HUES48 (cell line): ENCODE data around the gene NHEJ1.

ENCODE experiments used
- H3K27ac ChIP-seq: one replicate; pipeline ENCODE4 v1.7.0; 2013; ENCODE audit warnings: low read depth, low read length, inconsistent platforms
- H3K27me3 ChIP-seq: 2 replicates; pipeline ENCODE4 v1.6.1; 2013; ENCODE audit warnings: mild to moderate bottlenecking, low read length; ENCODE audit not compliant: control insufficient read depth, insufficient read depth
- H3K36me3 ChIP-seq: 2 replicates; pipeline ENCODE4 v1.6.1; 2013; ENCODE audit warnings: low read length; ENCODE audit not compliant: control insufficient read depth, insufficient read depth
- H3K4me1 ChIP-seq: 2 replicates; pipeline ENCODE4 v1.6.1; 2013; ENCODE audit warnings: mild to moderate bottlenecking, low read length; ENCODE audit not compliant: control insufficient read depth, insufficient read depth
- H3K4me3 ChIP-seq: 2 replicates; pipeline ENCODE4 v1.5.1; 2013; ENCODE audit warnings: mild to moderate bottlenecking, low read depth, low read length
- H3K9ac ChIP-seq: 2 replicates; pipeline ENCODE4 v1.6.1; 2013; ENCODE audit warnings: mild to moderate bottlenecking, low read depth, low read length, moderate library complexity
- H3K9me3 ChIP-seq: 2 replicates; pipeline ENCODE4 v1.6.1; 2013; ENCODE audit warnings: low read length; ENCODE audit not compliant: control insufficient read depth, insufficient read depth

Gene NHEJ1

DNA sequence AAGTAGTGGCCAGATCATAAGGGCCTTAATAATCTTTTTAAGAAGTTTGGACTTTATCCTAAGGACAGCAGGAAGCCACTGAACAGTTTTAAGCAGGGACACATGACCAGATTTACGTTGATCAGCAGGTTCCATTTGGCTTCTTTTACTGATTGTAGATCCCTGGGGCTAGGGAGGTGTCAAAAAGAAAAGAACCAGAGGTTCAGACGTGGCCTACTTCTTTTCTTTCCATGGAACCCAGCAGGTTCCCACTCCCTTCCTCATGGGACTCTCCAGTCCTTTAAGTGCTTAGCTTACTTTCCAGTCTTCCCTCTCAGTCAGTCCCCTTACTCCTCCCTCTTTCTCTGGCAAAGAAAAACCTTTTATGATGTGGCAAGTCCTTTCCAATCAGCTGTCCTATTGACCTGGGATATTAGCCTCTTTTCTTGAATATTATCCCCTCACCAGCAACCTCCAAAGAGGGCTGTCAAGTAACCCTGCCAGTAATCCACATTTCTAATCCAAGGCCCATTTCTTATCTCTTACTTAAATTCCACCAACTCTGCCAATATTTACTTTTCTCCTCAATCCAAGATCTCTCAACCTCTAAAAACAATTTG, 33.5 kb downstream of the NHEJ1 start:
- Histone ChIP-seq H3K4me3 (no peak overlapping the region), H3K9ac (no peak overlapping the region), H3K27me3 (no peaks in the 10 kb centered on the region), H3K27ac (no peak overlapping the region), H3K36me3 (no peaks in the 10 kb centered on the region), H3K9me3 (no peaks in the 10 kb centered on the region), H3K4me1 (peaks cover 4% of the 10 kb centered on the region; the same call in 1 of the 2 replicates)

DNA sequence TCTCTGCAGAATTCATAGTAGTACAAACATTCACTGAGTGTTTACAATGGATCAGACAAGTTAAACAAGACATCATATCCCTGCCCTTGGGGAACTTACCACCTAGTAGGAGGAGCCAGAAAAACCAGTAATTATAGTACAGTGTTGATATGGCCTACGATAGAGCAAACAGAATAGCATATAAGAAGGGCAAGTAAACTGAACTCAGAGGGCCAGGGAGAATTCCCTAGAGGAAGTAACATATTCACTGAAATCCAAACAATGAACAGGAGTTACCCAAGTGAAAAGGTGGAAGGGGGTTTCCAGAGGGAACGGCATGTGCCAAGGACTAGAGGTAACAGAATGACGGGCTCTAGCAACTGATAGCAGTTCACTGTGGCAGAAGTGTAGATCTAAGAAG, 34.1 kb downstream of the NHEJ1 start:
- H3K9ac ChIP-seq = no peak overlapping the region
- no peak overlapping the region for H3K4me3 ChIP-seq
- no peaks in the 10 kb centered on the region for H3K36me3 ChIP-seq
- no peak overlapping the region for H3K27ac ChIP-seq
- peaks cover 4% of the 10 kb centered on the region; the same call in 1 of the 2 replicates for H3K4me1 ChIP-seq
- no peaks in the 10 kb centered on the region for H3K9me3 ChIP-seq
- H3K27me3 ChIP-seq = no peaks in the 10 kb centered on the region

DNA sequence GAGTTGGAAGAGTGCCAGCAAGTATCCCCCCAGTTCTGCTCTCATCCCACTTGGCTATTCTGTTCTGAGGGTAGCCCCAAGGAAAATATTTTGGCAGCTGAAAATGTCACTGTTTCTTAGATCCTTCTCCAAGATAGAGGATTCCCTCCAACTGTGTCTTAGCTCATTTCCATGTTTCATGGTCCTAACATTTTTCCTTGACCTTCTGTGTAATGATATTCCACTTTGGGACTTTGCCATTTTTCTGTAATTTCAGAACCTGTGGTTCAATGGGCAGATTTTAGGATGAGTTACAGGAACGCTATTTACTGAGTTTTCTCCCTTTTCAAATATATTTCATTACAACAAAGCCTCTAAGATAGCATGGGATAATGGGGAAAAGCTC, 34.7 kb downstream of the NHEJ1 start:
- Histone ChIP-seq H3K9me3 (no peaks in the 10 kb centered on the region), H3K9ac (no peak overlapping the region), H3K36me3 (no peaks in the 10 kb centered on the region), H3K27ac (no peak overlapping the region), H3K27me3 (no peaks in the 10 kb centered on the region), H3K4me1 (peaks cover 4% of the 10 kb centered on the region; the same call in 1 of the 2 replicates), H3K4me3 (no peak overlapping the region)

DNA sequence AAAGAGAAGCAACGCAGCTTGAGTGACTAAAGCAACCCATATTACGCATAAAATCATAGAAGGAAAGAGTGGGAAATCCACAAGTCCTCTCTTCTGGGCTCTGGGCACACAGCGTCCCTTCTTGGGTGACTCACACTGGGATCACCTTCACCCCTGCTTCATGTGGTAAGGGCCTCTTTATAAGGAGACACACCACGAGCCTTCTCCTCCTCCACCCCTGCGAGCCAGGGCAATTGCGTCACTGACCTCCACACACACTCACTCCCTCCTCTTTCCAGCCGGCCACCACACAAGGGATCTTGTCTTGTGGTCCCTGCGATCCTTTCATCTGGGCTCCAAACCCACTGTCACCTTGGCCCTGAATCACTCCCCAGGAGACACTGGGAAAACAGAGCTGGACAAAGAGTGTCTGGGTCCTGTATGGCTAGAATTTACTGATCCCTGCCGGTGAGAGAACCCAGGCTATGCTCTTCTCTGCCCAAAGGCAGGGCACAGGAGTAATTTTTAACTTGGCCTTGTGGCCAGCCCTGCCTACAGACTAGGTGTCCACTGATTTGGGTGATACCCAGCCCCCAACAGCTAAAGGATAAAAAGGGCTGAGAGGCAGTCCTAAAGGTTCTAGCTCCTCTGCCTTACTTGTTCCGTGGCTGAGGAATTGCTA, 35.3 kb downstream of the NHEJ1 start:
- H3K36me3 ChIP-seq = no peaks in the 10 kb centered on the region
- H3K27ac ChIP-seq = no peak overlapping the region
- no peak overlapping the region for H3K4me3 ChIP-seq
- no peaks in the 10 kb centered on the region for H3K27me3 ChIP-seq
- H3K9ac ChIP-seq = no peak overlapping the region
- H3K9me3 ChIP-seq = no peaks in the 10 kb centered on the region
- H3K4me1 ChIP-seq = peaks cover 4% of the 10 kb centered on the region; the same call in 1 of the 2 replicates

DNA sequence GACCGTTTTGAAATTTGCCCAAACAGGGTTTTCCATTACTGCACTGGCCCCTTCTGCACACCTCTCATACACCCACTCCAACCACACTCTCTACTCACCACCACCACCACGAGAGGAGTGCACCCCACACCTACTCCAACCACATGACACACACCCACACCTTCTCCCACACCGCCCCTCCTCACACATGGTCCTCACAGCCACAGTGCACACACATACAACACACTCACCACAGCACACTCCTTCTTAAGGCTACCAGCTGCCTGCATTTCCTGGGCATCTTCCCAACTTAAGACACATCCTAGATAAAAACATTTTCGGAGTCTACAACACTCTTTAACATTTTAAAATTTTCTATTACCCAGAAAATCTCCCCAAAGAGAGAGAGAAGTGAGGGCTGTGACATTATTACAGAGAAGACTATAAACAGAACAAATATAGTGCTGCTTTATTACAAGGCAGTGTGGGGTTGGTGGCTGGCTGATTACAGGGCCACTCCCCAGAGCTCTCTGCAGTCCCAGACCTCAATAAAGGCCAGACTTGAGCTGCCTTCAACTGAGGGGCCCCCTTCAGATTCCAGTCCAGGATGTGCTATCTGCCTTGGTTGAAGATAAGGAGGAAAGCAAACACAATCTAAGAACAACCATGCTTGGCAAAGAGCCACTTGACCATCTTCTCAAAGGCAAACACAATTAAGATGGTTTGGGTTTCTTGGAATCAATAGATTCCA, 36.1 kb downstream of the NHEJ1 start:
- Histone ChIP-seq H3K9ac (no peak overlapping the region), H3K4me1 (peaks cover 4% of the 10 kb centered on the region; the same call in 1 of the 2 replicates), H3K36me3 (no peaks in the 10 kb centered on the region), H3K9me3 (no peaks in the 10 kb centered on the region), H3K27me3 (no peaks in the 10 kb centered on the region), H3K27ac (no peak overlapping the region), H3K4me3 (no peak overlapping the region)

DNA sequence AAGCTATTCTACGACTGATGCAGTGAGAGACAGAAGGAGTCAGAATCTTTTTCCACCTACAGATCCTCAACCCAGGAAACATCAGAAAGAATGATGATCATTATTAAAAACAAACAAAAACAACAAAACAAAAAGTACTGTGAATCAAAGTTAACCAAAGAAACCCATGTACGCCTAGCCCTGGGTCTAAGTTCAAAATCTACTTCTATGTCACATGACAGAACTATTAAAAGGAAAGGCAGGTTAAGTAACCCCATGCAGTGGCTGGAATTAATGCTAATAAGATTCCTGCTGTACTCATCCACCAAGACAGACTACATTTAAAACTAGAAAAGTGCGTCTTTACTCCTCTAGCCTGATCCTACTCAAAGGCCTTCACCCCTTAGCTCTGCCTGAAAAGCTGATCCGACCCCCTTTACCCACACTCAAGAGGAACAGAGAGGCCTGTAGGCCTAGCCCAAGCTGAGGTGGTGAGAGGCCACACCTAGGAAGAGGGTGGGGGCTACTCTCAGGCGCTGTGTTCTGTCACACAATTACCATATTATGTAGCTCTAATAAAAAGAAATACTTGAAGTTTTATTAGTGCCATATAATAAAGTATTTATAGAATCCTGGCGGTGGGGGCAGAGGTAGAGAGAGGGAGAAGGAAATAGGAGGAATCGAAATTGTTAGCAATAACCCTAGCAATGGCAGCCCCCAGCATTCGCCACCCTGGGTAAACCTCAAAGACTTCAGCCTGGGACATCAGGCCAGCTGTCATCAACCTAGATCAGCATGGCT, 37.1 kb downstream of the NHEJ1 start:
- Histone ChIP-seq H3K9me3 (no peaks in the 10 kb centered on the region), H3K9ac (no peak overlapping the region), H3K27me3 (no peaks in the 10 kb centered on the region), H3K27ac (no peak overlapping the region), H3K36me3 (no peaks in the 10 kb centered on the region), H3K4me3 (no peak overlapping the region), H3K4me1 (peaks cover 4% of the 10 kb centered on the region; the same call in 1 of the 2 replicates)

DNA sequence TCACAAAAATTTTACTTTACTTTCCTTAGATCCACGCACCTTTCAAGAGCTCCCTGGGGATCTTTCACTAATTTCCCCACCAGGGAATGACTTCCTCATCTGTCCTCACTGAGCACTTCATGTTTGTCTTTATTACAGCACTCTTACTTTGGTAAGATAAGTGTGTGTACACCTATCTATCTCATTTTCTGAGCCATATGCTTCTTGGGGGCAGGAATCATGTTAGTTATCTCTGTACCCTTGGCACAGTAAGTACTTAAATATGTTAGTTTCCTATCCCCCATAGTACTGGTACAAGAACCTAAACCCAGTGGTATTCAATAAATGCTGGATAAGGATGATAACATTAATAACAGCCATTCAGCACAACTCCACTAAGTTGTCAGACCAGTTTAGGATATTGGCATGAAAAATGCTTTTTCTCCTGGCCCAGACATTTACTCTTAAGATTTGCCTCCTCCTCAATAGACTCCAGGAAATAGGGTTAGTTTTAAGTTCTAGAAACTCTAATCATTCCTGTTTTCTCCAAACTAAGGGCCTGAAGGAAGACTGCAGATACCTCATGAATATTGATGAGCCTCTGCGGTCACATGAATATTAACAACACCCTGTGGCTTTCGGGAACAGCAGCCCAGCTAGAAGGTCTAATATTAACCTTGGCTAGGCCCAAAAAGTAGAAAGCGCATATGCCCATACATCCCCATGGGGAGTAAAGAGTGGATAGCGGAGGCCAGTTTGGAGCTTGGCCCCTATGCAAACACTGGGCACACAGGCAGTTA, 38.2 kb downstream of the NHEJ1 start:
- no peak overlapping the region for H3K4me3 ChIP-seq
- H3K27me3 ChIP-seq = no peaks in the 10 kb centered on the region
- no peaks in the 10 kb centered on the region for H3K36me3 ChIP-seq
- no peaks in the 10 kb centered on the region for H3K9me3 ChIP-seq
- no peak overlapping the region for H3K9ac ChIP-seq
- no peak overlapping the region for H3K27ac ChIP-seq
- peaks cover 4% of the 10 kb centered on the region; the same call in 1 of the 2 replicates for H3K4me1 ChIP-seq

DNA sequence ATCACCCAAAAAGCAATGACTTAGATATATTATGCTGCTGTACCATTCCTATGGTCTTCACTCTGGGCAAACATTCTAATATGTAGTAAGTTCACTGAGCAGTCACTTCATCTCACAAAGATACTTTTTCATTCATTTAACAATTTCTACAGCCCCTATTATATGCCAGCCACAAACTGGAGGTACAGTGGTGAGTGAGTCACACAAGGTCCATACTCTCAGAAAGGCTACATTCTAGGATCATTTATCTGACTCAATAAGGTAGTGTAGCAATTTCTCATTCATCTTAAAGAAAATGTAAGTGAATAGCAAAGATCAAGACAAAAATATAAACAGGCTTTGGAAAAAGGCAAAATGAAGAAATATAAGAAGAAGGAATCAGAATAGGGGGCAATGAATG, 40.5 kb downstream of the NHEJ1 start:
- no peaks in the 10 kb centered on the region for H3K36me3 ChIP-seq
- H3K9ac ChIP-seq = no peak overlapping the region
- H3K4me1 ChIP-seq = peaks cover 4% of the 10 kb centered on the region; the same call in 1 of the 2 replicates
- H3K4me3 ChIP-seq = no peak overlapping the region
- H3K9me3 ChIP-seq = no peaks in the 10 kb centered on the region
- H3K27me3 ChIP-seq = no peaks in the 10 kb centered on the region
- H3K27ac ChIP-seq = no peak overlapping the region

DNA sequence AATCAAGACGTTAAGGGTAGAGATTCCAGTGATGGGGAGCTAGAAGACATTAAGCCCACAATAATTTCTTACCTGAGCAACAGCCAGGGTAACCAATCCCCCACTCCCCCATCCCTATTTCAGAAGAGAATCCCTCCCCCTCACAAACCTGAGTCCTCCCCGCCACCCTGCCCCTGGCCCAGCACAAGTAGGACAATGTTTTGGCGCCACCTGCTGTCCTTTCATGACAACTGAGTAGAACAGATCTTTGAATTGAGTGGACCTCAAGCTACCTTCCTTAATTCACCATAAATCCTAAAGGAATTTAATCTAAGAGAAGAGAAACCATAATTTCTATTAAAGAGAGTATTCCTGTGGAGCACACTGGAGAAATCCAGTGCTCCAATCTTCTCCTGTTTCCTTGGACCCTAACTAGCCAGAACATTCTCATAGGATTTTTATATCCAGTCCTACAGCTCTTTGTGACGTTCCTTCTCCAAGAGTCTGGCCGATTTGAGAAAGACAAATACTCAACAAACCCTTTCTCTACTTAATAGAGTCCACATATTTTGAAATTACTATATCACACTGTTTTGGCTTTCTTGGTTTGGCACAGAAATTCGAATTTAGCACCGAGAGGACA, 41.1 kb downstream of the NHEJ1 start:
- no peaks in the 10 kb centered on the region for H3K36me3 ChIP-seq
- H3K4me3 ChIP-seq = no peak overlapping the region
- H3K4me1 ChIP-seq = peaks cover 4% of the 10 kb centered on the region; the same call in 1 of the 2 replicates
- no peak overlapping the region for H3K27ac ChIP-seq
- H3K9me3 ChIP-seq = no peaks in the 10 kb centered on the region
- H3K9ac ChIP-seq = no peak overlapping the region
- H3K27me3 ChIP-seq = no peaks in the 10 kb centered on the region

DNA sequence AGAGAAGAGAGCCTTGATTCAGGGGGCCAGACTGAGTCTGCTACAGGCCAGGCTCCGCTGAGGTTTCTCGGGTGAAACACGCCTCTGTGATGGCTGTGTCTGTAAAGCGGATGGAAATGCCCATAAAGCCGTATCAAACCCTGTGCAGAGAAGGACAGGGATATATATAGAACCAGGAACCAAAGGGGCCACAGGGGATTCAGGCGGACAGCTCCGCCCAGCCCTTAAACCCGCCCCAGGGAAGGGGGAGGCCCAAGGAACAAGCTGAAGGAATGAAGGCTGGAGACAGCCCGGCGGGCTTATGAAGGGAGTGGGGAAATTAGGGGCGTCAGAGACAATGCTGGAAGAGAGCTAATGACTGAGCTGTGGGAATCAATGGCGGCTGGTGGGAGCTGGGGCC, 42.1 kb downstream of the NHEJ1 start:
- no peaks in the 10 kb centered on the region for H3K27me3 ChIP-seq
- H3K36me3 ChIP-seq = no peaks in the 10 kb centered on the region
- H3K9me3 ChIP-seq = no peaks in the 10 kb centered on the region
- no peak overlapping the region for H3K27ac ChIP-seq
- peaks cover 3% of the 10 kb centered on the region; the same call in 1 of the 2 replicates for H3K4me1 ChIP-seq
- H3K4me3 ChIP-seq = no peak overlapping the region
- no peak overlapping the region for H3K9ac ChIP-seq
